GM18511 (cell line): ENCODE data around the gene UBE2N.
"Not testable (repeated sequence)": the region's sequence is repeated elsewhere in the genome, so short reads cannot be mapped to it uniquely, and the experiment has no call there.

Source experiments
- ATAC-seq: cut with Tn5 transposase; IDR thresholded peaks from one replicate; pipeline ENCODE4 v1.9.1; 2021; ENCODE audit warnings: mild to moderate bottlenecking, moderate library complexity; ENCODE audit not compliant: unreplicated experiment

UBE2N gene

GRCh38 chr12:93447555-93448290 is 6.0 kb upstream of the UBE2N start:
- no peak for ATAC-seq

- ATAC-seq = no peak
These were observed 1.8 kb upstream of the UBE2N start for GRCh38 chr12:93443576-93443975.

GRCh38 chr12:93442411-93443340 is 929 bp upstream of the UBE2N start:
- no peak for ATAC-seq

- ATAC-seq = peak; percentile 12
These were observed 598 bp downstream of the UBE2N start for GRCh38 chr12:93441081-93441616.

GRCh38 chr12:93440043-93440835 is 1.5 kb downstream of the UBE2N start:
- ATAC-seq = no peak

GRCh38 chr12:93438266-93439050 is 3.3 kb downstream of the UBE2N start:
- ATAC-seq = no peak

GRCh38 chr12:93434256-93434865 is 7.4 kb downstream of the UBE2N start:
- ATAC-seq = no peak

- ATAC-seq = not testable (repeated sequence)
These were observed 9.7 kb downstream of the UBE2N start for GRCh38 chr12:93432031-93432430.

GRCh38 chr12:93430280-93430679 is 11.5 kb downstream of the UBE2N start:
- no peak for ATAC-seq

- no peak for ATAC-seq
These were observed 11.9 kb downstream of the UBE2N start for GRCh38 chr12:93429852-93430251.

- ATAC-seq = no peak
These were observed 12.3 kb downstream of the UBE2N start for GRCh38 chr12:93429448-93429847.

GRCh38 chr12:93427779-93428564 is 13.8 kb downstream of the UBE2N start:
- no peak for ATAC-seq

GRCh38 chr12:93426412-93426805 is 15.3 kb downstream of the UBE2N start:
- no peak for ATAC-seq

- ATAC-seq = no peak
These were observed 15.9 kb downstream of the UBE2N start for GRCh38 chr12:93425736-93426411.

GRCh38 chr12:93422050-93422449 is 19.7 kb downstream of the UBE2N start:
- ATAC-seq = no peak

- no peak for ATAC-seq
These were observed 22.2 kb downstream of the UBE2N start for GRCh38 chr12:93419388-93420034.

GRCh38 chr12:93417967-93418480 is 23.7 kb downstream of the UBE2N start:
- no peak for ATAC-seq
